Measurements from ENCODE around the gene RRP8.
A peak's percentile ranks its signal among the peaks of the same experiment; 100 is the strongest.

The RRP8 gene

DNA sequence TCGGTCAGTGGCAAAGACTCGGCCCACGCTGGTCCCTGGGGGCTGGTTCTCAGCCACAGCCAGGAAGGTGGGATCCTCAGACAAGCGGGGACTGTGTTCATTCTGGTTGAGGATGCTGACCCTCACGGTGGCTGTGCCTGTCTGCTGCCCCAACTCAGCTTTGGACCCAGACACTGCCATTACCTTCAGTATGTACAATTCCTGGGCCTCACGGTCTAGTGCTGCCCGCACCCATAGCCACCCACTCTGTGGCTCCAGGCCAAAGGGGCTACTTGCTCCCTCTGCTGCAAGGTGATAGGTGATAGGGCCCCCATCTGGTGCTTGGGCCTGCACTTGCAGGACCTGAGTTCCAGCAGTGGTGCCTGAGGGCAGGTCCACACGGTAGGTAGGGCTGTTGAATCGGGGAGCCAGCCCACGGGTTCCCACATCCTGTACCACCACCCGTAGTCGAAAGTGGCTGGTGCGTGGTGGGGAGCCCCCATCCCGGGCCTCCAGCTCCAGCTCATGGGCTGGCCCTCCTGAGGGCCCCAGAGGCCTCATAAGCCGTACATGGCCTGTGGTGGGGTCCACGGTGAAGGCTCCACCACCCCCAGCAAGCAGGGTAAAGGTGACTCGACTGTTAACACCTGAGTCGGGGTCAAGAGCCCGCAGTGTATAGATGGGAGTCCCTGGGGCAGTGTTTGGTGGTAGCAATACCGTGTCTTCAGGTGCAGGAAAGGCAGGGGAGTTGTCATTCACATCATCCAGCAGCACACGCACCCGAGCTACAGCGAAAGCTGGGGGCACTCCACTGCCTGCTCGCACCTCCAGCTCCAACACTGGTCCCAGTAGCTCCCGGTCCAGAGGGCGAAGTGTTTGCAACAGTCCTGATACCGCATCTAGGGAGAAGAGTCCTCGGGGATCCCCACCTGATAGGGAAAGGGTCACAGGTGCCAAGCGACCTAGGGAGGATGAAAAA, 29.0 kb upstream of the RRP8 start:
- no peak for DNase-seq

GRCh38 chr11:6631361-6631890, 28.0 kb upstream of the RRP8 start:
- no peak for DNase-seq

DNA sequence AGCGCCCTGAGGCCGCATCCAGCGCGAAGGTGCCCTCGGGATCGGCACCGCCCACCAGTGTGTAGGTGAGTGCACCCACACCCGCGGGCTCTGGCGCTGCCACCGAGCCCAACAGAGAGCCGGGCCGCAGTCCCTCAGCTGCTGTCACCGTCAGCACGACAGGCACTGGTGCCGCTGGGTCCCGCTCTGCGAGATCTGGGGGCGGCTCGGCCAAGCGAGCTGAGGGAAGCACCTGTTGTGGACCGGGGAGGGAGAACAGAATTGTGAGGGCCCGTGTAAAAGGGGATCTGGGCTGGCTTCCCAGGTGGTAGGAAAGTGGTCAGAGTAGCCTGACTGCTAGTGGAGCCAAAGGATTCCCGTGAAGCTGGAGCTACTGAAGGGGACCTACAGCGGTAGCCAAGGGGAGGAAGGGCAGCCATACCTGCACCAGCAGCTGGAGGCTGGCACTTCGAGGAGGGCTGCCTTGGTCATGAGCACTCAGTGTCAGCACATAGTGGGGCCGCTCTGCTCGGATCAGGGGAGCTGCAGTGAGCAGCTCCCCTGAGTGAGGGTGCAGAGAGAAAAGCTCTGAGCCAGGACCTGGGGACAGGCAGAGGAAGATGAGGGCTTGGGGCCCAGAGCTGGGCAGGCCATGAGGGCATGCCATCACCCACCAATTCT, 27.3 kb upstream of the RRP8 start:
- DNase-seq, result no peak

DNA sequence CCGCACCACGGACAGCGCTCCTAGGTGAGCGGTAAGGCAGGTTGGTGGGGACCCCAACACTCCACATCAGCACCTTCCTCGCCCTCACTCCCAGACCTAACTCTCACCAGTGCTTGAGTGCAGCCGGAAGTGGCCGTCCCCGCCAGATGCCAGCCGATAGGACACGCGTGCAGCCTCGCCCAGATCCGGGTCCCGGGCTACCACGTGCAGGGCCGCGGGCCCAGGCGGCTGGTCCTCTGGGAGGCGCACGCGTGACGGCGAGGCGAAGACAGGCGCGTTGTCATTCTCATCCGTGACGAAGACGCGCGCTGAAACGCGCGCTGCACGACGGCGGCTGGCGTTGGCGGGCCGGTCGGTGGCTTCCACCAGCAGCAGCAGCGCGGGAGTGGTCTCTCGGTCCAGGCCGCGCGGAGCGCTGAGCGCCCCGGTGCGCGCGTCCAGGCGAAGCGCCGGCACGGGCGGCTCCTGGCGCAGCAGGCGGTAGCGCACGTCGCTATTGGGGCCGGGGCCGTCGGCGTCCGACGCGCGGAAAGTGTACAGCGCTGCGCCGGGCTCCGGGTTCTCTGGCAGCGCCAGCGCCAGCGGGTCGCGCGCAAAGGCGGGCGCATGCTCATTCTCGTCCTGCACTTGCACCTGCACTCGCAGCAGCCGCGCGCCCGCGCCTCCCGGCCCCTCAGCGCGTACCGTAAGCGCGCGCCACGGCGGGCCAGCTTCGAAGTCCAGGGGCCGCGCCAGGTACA, 26.6 kb upstream of the RRP8 start:
- no peak for DNase-seq

DNA sequence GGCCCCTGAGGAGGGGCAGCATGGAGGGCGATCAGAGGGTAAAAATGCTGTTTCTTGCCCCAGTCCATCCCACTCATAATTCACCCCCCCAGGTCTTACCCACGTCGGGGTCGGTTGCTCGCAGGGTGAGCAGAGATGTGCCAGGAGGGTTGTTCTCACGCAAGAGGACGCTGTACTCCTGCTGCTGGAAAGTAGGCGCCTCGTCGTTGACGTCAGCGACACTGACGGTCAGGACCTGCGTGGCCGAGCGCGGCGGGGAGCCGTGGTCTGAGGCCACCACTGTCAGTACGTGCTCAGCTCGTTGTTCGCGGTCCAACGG, 26.1 kb upstream of the RRP8 start:
- no peak for DNase-seq

GRCh38 chr11:6628526-6628925, 25.1 kb upstream of the RRP8 start:
- no peak for DNase-seq

- DNase-seq, result no peak
These were observed 24.4 kb upstream of the RRP8 start for GRCh38 chr11:6627762-6628241.

- DNase-seq, result no peak
These were observed 23.8 kb upstream of the RRP8 start for GRCh38 chr11:6626971-6627761.

GRCh38 chr11:6625832-6626420, 22.5 kb upstream of the RRP8 start:
- DNase-seq, result no peak

GRCh38 chr11:6625156-6625831, 21.9 kb upstream of the RRP8 start:
- no peak for DNase-seq

DNA sequence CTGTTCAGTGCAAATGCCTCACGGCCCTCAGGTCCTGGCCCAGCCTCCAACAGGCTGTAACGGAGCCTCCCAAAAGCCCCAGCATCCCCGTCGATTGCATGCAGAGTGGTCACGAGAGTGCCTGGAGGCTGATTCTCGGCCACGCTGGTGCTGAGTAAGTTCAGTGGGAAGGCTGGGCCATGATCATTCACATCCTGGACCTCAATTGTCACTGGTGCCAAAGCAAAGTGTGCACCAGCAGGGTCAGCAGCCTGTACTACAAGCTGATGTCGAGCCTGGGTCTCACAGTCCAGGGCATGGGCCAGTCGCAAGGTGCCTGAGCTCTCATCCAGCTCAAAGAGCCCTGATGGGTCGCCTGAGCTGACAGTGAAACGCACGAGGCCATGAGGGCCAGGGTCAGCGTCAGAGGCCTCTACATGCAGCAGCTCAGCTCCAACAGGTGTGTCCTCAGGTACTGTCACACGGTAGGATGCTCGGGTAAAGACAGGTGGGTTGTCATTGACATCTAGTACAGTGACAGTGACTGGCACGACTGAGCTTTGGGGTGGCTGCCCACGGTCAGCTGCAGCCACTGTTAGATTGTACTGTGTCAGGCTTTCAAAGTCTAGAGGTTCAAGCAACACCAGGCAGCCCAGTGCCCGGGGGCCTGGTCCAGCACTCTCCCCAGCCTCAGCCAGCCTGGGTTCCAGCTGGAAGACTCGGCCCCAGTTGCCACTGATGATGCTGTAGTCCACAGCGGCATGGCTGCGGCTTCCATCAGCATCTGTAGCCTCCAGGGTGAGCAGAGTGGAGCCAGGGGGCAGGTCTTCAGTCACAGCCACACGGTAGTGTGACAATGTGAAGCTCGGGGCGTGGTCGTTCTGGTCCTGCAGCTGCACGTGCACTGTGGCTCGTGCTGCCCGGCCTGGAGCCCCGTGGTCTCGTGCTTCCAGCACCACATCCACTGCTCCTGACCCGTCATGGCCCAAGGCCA, 20.3 kb upstream of the RRP8 start:
- no peak for DNase-seq

DNA sequence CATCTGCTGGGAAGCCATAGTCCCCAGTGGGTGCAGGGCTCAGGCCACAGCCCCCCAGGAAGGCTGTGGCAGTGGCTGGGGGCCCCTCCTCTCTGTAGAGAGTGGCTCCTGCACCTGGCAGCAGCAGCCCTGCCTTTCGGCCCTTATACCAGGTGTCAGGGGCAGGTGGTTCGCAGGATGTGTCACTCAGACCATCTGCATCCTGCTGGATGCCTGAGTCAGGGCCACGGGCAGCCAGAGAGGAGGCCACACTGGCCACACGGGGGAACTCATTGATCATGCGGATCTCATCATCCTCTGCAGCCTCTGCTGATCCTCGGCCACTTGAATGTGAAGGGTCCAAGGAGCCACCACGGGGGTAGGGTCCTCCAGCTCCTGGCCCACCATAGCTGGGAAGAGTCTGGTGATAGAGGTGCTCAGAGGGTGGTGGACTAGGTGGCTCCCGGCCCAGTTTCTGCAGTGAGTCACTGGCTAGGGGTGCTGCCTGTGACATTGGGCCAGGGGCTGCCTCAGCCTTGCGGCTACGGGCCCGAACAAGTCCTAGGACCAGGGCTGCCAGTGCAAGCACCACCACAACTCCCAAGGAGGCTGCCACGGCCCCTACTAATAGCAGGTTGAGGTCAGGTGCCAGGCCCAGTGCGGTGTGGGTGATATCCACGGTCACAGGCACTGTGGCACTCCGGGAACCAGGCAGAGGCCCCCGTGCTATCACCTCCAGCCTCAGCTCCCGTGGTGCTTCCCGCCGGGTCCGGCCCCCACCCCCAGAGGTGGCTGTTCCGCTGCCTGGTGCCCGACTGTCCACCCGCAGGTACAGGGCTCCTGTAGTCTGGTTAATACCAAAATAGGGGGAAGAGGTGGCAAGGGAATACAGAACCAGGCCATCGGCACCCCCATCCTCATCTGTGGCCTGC, 19.1 kb upstream of the RRP8 start:
- no peak for DNase-seq

DNA sequence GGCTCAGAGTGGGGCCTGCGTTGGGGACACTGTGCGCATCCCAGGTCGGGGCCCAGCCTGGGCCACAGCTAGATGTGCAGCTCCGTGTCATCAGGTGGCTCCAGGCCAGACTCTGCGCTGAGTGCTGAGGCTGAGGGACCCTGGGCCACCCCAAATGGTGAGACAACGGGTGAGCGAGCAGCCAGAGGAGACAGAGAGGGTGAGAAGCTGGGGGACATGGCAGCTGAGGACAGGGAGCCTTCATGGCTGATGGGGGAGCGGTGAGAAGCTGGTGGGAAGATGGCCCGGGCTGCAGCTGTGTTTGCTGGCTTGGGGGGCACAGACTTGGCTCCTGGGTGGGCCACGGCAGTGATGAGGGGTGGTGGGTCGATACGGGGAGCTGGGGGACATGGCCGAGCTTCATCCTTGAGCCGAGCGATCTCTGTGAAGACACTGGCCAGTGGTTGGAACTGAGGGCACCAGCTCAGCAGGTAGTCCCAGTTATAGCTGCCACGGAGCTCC, 18.3 kb upstream of the RRP8 start:
- DNase-seq, result no peak

- no peak for DNase-seq
These were observed 17.2 kb upstream of the RRP8 start for GRCh38 chr11:6620636-6621035.

GRCh38 chr11:6619004-6619745, 15.8 kb upstream of the RRP8 start, which contains the start of gene TPP1:
TSS of gene TPP1 (minus strand) at chr11:6619422. CDS start at chr11:6619400, 22 bp downstream.
- DNase-seq, result peak; percentile 92

- DNase-seq, result no peak
These were observed 14.9 kb upstream of the RRP8 start for GRCh38 chr11:6618117-6619003.

DNA sequence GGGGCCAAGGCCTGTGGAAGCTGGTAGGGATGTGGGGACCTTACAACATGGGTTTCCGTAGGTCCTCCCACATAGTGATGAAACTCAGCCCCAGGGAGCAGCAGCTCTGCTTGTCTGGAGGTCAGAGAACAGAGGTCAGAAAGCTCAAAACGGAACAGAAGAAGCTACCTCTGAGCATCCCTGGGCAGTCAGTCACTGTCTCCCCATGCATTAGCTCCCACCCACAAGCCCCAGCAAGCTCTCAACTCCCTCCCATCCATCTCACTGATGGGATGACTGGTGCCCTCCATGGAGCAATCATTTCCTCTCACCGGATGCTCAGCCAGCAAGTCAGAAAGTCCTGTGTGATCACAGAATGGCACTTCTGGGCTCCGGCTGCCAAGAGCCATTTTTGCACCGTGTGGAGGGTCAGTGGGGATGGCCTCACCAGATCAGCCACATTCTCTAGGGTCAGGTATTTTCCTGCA, 13.9 kb upstream of the RRP8 start:
- no peak for DNase-seq

Data from right forelimb (tissue), 1 donor.